Epithelial cell of proximal tubule (primary cell): Measurements from ENCODE around the gene PRSS38. TPM values are rescaled to one million over a fixed set of nuclear protein-coding genes. Genes with fewer than 3 reads are reported as not detected.

ENCODE experiments used
- DNase-seq: peaks from one replicate; pipeline ENCODE4 v3.0.0-alpha.2; 2011; ENCODE audit warnings: low read depth
- H3K4me3 ChIP-seq: 2 replicates; pipeline ENCODE4 v1.5.1; 2011; ENCODE audit warnings: low read depth, mild to moderate bottlenecking, low read length
- CTCF ChIP-seq: conservative IDR thresholded peaks from 2 replicates; pipeline ENCODE4 v1.5.1; 2012; ENCODE audit warnings: low read depth, mild to moderate bottlenecking, low read length
- total RNA-seq: library from RNA; depleted of rRNA; stranded (reverse); fragments of >200 nt; gene quantifications from 2 replicates; pipeline ENCODE4 v1.2.3, GENCODE V29; 2015

The PRSS38 gene
- total RNA-seq, 1 donor from 2014 or later = not detected

GRCh38 chr1:227774051-227774731, 41.3 kb upstream of the PRSS38 start:
- no peak overlapping the region for H3K4me3 ChIP-seq
- no peak for TF ChIP-seq CTCF
- no peak for DNase-seq

GRCh38 chr1:227774821-227775661, 40.4 kb upstream of the PRSS38 start:
- no peak overlapping the region for H3K4me3 ChIP-seq
- no peak for TF ChIP-seq CTCF
- DNase-seq = no peak

GRCh38 chr1:227775841-227776240, 39.6 kb upstream of the PRSS38 start:
- H3K4me3 ChIP-seq = no peak overlapping the region
- DNase-seq = no peak
- TF ChIP-seq CTCF = no peak

- no peak for TF ChIP-seq CTCF
- no peak overlapping the region for H3K4me3 ChIP-seq
- no peak for DNase-seq
Measured at GRCh38 chr1:227776331-227776771, 39.1 kb upstream of the PRSS38 start.

- no peak overlapping the region for H3K4me3 ChIP-seq
- DNase-seq = no peak
- no peak for TF ChIP-seq CTCF
Measured at GRCh38 chr1:227777156-227777555, 38.3 kb upstream of the PRSS38 start.

GRCh38 chr1:227777646-227778045, 37.8 kb upstream of the PRSS38 start:
- no peak for DNase-seq
- no peak for TF ChIP-seq CTCF
- H3K4me3 ChIP-seq = no peak overlapping the region
